Hematopoietic multipotent progenitor cell treated with erythropoietin and hydrocortisone succinate and interleukin-3 and kit ligand, for 6 days (in vitro differentiated cells): ENCODE measurements around the gene SCG3.
"Not testable (repeated sequence)": the region's sequence is repeated elsewhere in the genome, so short reads cannot be mapped to it uniquely, and the experiment has no call there.

Experiments used
- DNase-seq: peaks from one replicate; pipeline ENCODE4 v3.0.0-alpha.2; 2015

SCG3 gene

GRCh38 chr15:51681303-51681963, at the start of gene SCG3:
TSS of gene SCG3 (plus strand) at chr15:51681503. CDS start at chr15:51681756, 253 bp downstream.
- DNase-seq: peak; percentile 87

DNA sequence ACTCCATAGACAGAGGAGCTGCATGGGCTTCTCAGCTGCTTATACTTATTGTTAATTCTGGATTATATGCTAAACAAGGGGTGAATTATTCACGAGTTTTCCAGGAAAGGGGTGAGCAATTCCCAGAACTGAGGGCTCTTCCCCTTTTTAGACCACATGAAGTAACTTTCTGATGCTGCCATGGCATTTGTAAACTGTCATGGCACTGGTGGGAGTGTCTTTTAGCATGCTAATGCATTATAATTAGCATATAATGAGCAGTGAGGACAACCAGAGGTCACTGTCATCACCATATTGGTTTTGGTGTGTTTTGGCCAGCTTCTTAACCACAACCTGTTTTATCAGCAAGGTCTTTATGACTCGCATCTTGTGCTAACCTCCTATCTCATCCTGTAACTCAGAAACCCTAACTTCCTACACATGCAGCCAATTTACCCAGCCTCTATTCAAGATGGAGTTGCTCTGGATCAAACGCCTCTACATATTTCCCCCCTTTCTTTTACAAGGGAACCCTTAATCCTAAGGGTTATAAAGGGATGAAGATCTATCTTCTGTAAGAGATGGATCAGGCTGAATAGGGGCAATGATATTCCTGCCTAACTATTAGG, 46.6 kb upstream of the SCG3 start:
- peak; percentile 41 for DNase-seq

DNA sequence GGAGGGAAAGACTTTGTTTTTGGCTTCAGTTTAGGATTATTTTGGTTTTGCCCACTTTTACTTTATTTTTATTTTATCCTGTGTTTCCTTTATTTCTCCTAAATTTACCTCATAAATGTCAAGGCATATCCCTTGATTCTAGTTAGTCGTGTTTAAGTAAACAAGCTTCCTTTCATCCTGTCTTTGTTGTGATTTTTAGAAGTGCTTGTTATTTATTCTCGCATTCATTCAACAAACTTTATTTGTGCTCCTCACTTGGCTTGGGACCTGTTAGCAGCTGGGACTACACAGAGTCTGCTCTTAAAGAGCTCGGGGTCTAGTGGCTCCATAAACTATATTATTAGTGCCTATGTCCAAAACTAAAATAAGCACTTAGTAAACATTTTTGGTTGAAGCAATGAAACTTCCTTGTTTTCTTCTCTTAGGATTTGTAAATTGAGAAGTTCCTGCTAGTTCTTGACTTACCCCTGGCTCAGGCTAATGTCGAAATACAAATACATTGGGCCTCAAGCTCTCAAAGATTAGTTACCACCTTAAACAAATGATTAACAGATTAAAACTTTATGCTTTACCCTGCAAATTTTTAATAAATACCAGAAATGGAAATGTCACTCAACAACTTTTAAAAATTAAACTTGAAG, 39.7 kb upstream of the SCG3 start:
- no peak for DNase-seq

DNA sequence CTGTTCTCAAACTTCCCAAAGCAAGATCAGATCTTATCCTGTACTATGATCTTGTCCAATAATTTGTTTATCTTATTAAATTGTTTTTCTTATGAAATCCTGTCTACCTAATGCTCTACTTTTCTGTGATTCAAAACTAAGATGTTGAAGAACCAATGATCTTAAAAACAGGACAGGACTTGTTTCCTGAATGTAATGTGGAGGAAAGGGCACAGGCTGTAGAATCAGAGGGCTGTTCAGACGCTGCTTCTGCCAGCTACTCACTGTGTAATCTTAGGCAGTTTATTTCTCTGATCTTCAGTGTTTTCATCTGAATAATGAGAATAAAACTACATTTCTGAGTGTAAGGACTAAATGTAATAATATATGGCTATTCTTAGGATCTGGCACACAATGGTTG, 38.6 kb upstream of the SCG3 start:
- DNase-seq: no peak

DNA sequence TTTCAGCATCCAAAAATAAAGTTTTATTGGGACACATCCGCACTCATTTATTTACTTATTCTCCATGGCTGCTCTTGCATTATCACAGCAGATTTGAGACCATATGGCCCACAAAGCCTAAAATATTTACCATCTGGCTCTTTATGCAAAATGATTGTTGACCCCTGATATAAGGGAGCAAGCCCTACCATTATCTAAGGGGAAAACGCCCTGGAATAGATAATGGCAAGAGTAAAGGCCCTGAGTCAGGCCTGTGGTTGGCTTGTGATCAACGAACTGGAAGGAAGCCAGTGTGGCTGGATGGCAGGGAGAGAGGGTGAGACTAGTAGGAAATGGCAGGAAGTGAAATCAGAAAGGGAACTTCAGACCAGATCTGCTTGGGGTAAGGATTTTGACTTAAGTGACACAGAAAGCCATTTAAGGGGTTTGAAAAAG, 34.2 kb upstream of the SCG3 start:
- DNase-seq: peak; percentile 93

- DNase-seq: not testable (repeated sequence)
Measured at GRCh38 chr15:51648101-51648500, 33.2 kb upstream of the SCG3 start.

- DNase-seq: not testable (repeated sequence)
Measured at GRCh38 chr15:51648643-51649042, 32.7 kb upstream of the SCG3 start.

- peak; percentile 90 for DNase-seq
Measured at GRCh38 chr15:51649659-51650521, 31.4 kb upstream of the SCG3 start.

DNA sequence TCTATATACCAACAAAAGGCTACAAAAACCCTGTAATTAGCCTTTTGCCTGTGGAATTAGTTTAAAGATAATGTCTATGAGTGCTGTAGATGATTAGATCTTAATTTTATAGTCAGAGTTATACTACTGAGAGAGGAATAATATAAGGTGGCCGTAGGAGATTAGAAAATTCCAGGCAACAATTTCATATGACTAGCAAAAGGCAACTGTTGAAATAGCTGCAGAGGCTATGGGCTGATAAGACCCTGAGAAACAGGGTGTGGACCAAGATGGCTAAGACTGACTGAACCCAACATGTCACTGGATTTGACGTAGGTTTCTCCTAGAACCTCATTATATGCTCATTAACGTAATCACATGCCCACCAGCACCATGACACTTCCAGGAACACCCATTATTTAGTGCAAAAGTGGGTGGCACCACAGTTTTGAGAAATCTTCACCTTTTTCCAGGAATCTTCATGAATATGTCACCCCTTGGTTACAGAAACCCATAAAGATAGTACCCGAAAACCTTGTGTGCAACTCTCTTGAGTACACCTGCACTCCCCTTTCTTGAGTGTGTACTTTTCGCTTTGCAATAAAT, 29.1 kb upstream of the SCG3 start:
- peak; percentile 96 for DNase-seq

GRCh38 chr15:51655401-51656057, 25.8 kb upstream of the SCG3 start:
- not testable (repeated sequence) for DNase-seq

DNA sequence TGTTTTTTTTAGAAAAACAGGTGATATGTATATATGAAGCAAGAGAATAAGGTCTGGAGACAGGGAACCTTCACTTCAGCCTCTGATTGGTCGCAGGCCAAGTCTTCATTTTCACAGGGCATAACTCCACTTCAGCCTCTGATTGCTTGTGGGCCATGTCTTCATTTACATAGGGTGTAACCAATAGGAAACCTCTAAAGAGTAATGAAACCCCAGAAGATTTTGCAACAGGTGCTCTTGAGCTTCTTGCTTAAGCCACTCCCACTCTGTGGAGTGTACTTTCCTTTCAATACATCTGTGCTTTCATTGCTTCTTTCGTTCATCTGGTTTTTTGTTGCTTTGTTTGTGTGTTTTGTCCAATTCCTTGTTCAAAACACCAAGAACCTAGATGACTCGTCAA, 22.6 kb upstream of the SCG3 start:
- peak; percentile 29 for DNase-seq

DNA sequence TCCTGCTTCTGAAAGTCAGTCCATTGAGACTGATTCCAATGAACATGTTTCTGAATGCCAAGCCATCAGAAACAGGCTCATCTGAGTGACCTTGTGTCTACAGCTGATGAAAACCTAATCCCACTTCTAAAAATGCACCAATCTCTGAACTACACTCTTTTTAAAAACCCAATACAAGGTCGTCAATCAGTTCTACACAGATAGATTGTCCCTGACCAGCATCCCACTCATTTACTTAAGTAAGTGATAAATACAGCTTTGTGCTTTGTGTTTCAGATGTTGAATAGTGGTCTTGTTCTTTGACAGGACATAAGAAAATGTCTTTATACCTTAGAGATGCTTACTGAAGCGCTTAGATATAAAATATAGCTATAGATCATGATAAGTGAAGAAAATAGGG, 20.2 kb upstream of the SCG3 start:
- no peak for DNase-seq

GRCh38 chr15:51667478-51667877, 13.8 kb upstream of the SCG3 start:
- no peak for DNase-seq

DNA sequence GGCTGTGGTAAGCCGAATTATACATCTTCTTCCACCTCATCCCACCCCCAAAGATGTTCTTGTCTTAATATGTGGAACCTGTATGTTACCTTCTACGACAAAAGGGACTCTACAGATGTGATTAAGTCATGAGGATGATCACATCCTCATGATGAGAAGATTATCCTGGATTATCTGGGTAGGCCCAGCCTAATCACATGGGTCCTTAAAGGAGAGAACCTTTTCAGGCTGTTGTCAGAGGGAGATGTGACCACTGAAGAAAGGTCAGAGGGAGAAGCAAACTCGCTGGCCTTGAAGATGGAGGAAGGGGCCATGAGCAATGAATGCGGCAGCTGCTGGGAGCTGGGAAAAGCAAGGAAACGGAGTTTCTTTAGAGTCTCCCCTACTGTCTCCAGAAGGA, 12.9 kb upstream of the SCG3 start:
- no peak for DNase-seq

GRCh38 chr15:51669381-51669780, 11.9 kb upstream of the SCG3 start:
- no peak for DNase-seq

- DNase-seq: no peak
Measured at GRCh38 chr15:51672155-51672687, 9.1 kb upstream of the SCG3 start.

DNA sequence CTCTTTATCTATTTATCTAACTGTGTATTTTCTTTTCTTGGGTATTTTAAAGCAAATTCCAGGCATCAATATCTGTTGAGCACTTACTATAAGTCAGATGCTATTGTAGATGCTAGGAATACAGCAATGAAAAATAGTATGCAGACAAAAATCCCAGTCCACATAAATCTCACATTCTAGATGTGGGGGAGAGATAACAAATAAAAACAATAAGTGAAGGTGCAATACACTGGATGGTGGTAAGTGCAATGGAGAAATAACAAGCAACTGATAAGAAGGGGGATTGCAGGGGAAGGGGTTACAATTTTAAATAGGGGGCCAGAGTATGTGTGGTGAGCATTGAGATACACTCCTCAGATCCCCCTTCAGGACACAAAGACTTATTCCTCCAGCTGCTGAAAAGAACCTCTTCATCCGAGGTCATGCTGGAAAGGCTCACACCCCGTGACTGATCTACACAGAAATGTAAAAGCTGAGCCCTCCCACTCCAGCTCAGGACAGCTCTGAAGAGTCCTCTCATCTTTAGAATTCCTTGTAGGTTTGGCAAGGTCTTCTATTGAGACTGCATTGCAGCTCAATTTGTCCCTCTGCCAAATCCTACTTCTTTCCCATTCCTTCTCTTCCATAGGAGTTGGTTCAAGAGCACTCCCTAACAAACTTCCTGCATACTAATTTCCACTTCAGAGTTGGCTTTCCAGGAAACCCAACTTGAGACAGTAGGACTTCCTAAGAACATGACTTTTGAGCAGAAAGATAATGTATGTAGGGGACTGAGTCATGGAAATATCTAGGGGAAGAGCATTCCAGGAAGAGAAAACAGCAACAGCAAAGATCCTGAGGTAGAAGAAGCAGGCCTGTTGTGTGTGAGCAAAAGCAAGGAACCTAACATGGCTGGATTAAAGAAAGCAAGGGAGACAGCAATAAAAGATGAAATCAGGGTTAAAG, 8.1 kb upstream of the SCG3 start:
- no peak for DNase-seq

DNA sequence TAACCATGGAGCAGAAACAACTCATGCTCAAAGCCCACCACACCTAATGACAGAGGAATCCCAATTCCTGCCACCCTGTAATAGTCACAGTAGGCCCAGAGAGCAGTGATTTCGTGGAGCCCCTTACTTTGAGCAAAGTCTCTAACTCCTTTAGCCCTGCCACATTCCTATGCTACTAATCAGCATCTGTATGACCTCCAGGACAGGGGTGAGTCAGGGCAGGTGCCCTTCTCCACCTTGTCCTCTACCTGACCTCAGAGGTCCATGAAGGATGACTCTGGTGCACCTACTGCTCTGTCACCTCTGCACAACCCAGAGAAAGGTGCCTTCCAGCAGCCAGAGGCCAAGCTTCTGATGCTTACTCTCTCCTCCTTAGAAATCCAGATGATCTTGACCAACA, 6.1 kb upstream of the SCG3 start:
- DNase-seq: no peak

DNA sequence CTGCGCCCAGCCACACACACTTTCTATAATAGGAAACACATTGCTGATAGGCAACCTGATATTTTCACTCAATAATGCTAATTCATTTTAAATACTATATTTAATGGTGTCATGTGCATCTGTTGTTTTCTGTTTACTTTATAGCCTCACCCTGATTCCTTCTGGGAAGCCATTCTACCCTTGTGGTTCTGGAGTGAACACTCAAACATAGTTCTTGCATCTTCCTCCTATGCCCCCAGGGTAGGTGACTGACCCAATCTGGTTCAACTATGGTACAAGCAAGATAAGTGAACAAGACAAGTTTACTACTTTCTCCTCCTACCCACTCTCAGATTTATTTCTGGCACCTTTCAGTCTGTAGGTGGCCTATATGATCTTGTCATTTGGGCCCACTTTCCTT, 4.3 kb upstream of the SCG3 start:
- no peak for DNase-seq

- DNase-seq: no peak
Measured at GRCh38 chr15:51677452-51677851, 3.9 kb upstream of the SCG3 start.

DNA sequence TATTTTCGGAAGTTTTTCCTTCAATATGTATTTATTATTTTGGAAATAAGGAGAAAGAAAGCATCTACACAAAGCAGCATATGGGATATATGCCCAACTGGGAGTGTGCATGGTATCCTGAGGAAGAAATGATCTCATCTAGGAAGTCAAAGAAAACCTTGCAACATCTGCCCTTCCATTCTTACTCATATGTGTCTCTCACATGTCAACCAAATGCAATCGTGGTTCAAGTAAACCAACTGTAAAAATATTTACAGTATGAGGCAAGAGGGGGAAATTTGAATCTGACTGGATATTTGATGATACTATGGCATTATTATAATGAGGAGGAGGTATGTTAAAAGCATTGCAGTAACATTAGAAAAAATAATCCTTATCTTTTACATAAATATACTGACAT, 3.2 kb upstream of the SCG3 start:
- DNase-seq: no peak
